HG03575 (cell line): ENCODE measurements around the gene CAND2.
"Not testable (repeated sequence)": the region's sequence is repeated elsewhere in the genome, so short reads cannot be mapped to it uniquely, and the experiment has no call there.

Experiments
- ATAC-seq: cut with Tn5 transposase; IDR thresholded peaks from one replicate; pipeline ENCODE4 v1.9.1; 2021; ENCODE audit not compliant: unreplicated experiment, insufficient number of reproducible peaks, low FRiP score; ENCODE audit errors: extremely low read depth

CAND2 gene

GRCh38 chr3:12768579-12769527 lies 27.6 kb upstream of the CAND2 start:
- no peak for ATAC-seq

- ATAC-seq: no peak
These were observed 26.7 kb upstream of the CAND2 start for GRCh38 chr3:12769761-12770160.

- ATAC-seq: no peak
These were observed 25.2 kb upstream of the CAND2 start for GRCh38 chr3:12771236-12771635.

GRCh38 chr3:12772462-12772861 lies 24.0 kb upstream of the CAND2 start:
- no peak for ATAC-seq

- no peak for ATAC-seq
These were observed 23.3 kb upstream of the CAND2 start for GRCh38 chr3:12773030-12773709.

GRCh38 chr3:12773710-12774086 lies 22.8 kb upstream of the CAND2 start:
- ATAC-seq: no peak

- ATAC-seq: no peak
These were observed 21.9 kb upstream of the CAND2 start for GRCh38 chr3:12774619-12775018.

- no peak for ATAC-seq
These were observed 21.3 kb upstream of the CAND2 start for GRCh38 chr3:12775226-12775625.

- not testable (repeated sequence) for ATAC-seq
These were observed 20.5 kb upstream of the CAND2 start for GRCh38 chr3:12775970-12776369.

- ATAC-seq: no peak
These were observed 19.3 kb upstream of the CAND2 start for GRCh38 chr3:12777171-12777570.

GRCh38 chr3:12780751-12781150 lies 15.7 kb upstream of the CAND2 start:
- no peak for ATAC-seq

GRCh38 chr3:12782172-12782815 lies 14.2 kb upstream of the CAND2 start:
- no peak for ATAC-seq

- ATAC-seq: no peak
These were observed 11.4 kb upstream of the CAND2 start for GRCh38 chr3:12785096-12785495.

- ATAC-seq: not testable (repeated sequence)
These were observed 9.1 kb upstream of the CAND2 start for GRCh38 chr3:12787346-12787745.

- not testable (repeated sequence) for ATAC-seq
These were observed 8.4 kb upstream of the CAND2 start for GRCh38 chr3:12787967-12788690.

GRCh38 chr3:12791430-12791829 lies 5.0 kb upstream of the CAND2 start:
- ATAC-seq: no peak

- no peak for ATAC-seq
These were observed 2.8 kb upstream of the CAND2 start for GRCh38 chr3:12793701-12794100.

GRCh38 chr3:12797124-12797891 lies 828 bp downstream of the CAND2 start:
- no peak for ATAC-seq
